22Rv1 (cell line): ENCODE results near the gene PICALM.

Experiments
- H3K27ac ChIP-seq: fragments of 450-650 bp; 2 replicates; pipeline ENCODE4 v1.5.1; 2017
- ZFX ChIP-seq: fragments of 450-650 bp; IDR thresholded peaks from 2 replicates; pipeline ENCODE4 v1.6.1; 2017; ENCODE audit warnings: antibody characterized with exemption, borderline replicate concordance
- TF ChIP-seq, protein P1 (sequence below): fragments of 450-650 bp; IDR thresholded peaks from 2 replicates; pipeline ENCODE4 v1.5.1; 2017; ENCODE audit warnings: mild to moderate bottlenecking

PICALM gene

DNA sequence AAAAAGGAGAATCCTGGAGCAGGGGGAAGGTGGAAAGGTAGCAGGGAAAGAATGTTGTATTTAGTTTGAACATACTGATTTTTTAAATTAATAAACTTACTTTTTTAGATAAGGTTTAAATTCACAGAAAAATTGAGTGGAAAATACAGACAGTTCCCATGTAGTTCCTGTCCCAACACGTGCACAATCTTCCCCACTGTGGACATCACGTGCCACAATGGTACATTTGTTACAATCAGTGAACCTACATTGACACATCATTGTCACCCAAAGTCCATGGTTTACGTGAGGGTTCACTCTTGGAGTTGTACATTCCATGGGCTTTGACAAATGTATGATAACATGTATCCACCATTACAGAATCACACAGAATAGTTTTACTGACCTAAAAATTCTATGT is 10.5 kb upstream of the PICALM start:
- no peak overlapping the region for H3K27ac ChIP-seq
- TF ChIP-seq, protein P1, sequence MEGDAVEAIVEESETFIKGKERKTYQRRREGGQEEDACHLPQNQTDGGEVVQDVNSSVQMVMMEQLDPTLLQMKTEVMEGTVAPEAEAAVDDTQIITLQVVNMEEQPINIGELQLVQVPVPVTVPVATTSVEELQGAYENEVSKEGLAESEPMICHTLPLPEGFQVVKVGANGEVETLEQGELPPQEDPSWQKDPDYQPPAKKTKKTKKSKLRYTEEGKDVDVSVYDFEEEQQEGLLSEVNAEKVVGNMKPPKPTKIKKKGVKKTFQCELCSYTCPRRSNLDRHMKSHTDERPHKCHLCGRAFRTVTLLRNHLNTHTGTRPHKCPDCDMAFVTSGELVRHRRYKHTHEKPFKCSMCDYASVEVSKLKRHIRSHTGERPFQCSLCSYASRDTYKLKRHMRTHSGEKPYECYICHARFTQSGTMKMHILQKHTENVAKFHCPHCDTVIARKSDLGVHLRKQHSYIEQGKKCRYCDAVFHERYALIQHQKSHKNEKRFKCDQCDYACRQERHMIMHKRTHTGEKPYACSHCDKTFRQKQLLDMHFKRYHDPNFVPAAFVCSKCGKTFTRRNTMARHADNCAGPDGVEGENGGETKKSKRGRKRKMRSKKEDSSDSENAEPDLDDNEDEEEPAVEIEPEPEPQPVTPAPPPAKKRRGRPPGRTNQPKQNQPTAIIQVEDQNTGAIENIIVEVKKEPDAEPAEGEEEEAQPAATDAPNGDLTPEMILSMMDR = no peak
- TF ChIP-seq ZFX = no peak

DNA sequence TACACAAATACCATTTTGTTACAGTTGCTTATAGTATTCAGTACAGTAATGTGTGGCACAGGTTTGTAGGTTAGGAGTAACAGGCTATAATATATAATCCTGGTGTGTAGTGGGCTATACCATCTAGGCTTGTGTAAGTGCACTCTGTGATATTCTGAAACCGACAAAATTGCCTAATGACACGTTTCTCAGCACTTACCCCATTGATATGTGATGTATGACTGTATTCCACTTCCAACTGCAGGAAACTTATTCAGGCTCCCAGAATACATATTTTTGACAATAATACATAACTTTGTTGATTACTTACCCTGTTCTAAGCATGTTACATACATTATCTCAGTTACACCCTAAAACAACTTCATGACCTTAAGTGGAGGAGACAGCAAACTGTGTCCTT is 5.1 kb upstream of the PICALM start:
- TF ChIP-seq, protein P1 = no peak
- TF ChIP-seq ZFX = no peak
- no peak overlapping the region for H3K27ac ChIP-seq

DNA sequence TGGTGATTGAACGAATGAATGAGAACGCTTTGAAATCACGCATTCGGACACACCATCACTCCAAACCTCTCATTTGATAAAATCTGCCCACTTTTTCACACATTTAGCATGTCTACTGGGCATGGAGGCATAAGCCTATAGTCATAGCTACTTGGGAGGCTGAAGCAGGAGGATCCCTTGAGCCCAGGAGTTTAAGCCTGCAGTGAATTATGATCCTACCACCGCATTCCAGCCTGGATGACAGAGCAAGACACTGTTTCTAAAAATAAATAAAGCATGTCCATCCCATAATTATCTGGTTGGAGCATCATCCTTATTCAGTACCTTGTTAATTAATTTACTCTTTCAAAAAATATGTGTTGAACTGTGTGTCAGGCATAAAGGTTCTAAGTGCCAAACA is 3.3 kb upstream of the PICALM start:
- no peak for TF ChIP-seq ZFX
- TF ChIP-seq, protein P1 = no peak
- no peak overlapping the region for H3K27ac ChIP-seq

DNA sequence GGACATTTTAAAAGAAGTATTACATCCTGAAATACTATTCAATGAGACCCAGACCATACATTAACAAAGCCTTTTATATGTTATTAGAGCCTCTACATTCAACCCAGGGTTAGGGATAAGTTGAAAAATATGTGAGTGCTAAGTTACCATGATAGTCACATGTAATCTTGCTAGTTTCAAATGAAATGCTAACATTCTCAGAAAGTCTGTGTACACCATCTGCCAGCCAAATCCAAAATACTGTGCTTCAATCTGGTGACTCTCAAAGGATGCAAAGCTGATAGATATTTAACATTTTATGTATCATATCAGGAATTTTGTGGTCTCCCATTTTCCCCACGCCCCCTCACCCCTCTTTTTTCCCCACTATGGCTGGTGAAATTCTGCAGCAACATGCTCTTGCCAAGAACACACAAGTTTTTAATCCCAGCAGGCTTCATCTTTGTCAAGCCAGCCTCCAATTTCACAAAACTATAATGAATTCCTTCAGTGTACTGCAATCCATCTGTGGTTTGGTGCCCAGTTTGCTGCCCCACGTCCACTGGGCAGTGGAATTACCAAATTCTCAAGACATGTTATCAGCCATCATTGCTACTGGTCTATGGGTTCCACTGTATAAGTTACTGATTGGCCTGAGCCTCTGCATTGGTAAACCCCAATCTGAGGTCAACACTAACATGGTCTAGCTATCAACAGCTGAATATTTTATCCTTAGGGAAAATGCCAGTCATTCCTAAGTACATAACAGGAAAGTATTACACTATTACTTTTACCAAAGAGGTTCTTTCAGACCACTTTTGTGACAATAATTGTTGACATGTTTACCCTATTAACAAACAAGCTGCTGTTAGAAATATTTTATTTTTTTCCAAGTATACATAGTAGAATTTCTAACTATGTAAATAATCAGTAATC is 1.5 kb upstream of the PICALM start:
- no peak for TF ChIP-seq ZFX
- TF ChIP-seq, protein P1 = no peak
- peak overlapping the region; percentile 72 for H3K27ac ChIP-seq

DNA sequence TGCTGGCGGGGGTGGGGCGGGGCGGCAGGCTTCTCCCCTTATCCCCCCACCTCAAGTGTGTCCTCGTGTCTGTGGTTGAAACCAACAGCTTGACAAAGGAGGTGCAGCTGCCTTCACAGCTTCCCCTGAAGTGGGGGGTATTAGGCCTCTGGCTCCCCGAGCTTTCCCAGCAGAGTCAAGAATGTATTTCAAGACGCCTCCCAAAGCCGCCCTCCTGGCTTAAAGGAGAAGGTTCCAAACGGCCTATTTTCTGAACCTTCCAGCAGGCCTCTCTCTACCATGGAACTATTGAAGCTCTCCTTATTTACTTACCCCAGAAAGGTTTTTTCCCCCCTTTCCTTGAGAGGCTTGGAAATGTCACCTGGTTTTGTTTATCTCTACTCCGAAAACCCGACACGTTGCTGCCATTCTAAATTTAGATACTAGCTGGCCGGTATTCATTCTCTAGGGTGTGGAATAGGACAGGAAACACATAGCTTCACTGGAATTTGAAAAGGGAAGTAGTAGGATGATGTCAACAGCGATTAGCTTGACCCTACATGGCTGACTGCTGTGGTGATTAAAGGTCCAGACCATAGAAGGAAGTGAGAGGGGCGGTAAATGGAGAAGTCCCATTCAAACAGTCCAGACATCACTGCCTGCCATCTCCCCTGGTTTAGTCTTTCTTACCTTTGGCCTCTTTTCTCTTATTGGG is 671 bp upstream of the PICALM start:
- H3K27ac ChIP-seq = peak overlapping the region; percentile 72
- TF ChIP-seq, protein P1 = no peak
- no peak for TF ChIP-seq ZFX

DNA sequence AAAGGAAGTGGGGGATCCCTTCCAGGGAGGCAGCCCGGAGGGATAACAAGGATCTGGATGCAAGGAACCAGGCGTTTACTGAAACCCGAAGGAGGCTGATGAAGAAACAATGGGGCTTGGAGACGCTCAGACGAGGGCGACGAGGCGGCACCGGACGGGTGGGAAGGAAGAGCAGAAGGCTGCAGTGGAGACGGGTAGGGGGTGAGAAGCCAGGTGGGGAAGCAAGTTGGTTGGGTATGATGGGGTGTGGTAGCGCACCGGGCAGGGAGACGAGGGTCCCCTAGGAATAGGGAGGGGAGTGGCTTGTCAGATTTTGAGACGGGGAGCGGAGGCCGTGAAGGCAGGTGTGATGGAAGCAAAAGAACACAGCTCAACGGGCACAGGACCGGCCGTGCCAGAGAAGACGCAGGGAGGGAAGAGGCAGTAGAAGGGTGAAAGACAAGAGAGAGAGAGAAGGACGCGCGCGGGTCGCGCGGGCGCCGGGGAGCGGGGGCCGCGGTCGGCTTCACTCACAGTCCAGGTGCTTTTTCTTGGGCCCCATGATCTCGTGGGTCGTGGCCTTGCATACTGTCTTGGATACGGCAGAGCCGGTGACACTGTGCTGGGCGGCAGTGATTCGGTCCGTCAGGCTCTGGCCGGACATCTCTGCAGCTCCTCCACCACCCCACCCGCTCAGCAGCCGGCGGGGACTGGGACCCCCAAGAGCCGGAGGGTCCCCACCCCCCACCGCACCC is 579 bp downstream of the PICALM start:
- TF ChIP-seq, protein P1 = no peak
- no peak for TF ChIP-seq ZFX

More for the DNA sequence above, 579 bp downstream of the PICALM start:
- peak overlapping the region; percentile 72 for H3K27ac ChIP-seq
